ENCODE measurements around the gene AK5. TPM values are rescaled to one million over a fixed set of nuclear protein-coding genes. Genes with fewer than 3 reads are reported as not detected.

AK5 gene
- total and polyA plus RNA-seq, 8 donors: 0.11 to 0.87 (median 0.28) TPM; not detected in 1

GRCh38 chr1:77385551-77385950 is 103.7 kb downstream of the AK5 start:
- no peak for ATAC-seq
- no peak for FAIRE-seq
- no peak for DNase-seq
- intact Hi-C loops (cut with DNase I): no loop called here
- no peak for TF ChIP-seq CTCF (IDR thresholded peaks at IDR 0.05)
- no peak overlapping the region for H3K27ac ChIP-seq
- no peaks in the 10 kb centered on the region for H3K9me3 ChIP-seq
- WGBS, 2 donors: 83 to 88% methylated on average over 3 of the region's 3 CpGs
- H3K36me3 ChIP-seq: no peaks in the 10 kb centered on the region
- no peaks in the 10 kb centered on the region for H3K27me3 ChIP-seq
- no peak overlapping the region for H3K4me3 ChIP-seq
- no peaks in the 10 kb centered on the region for H3K4me1 ChIP-seq

GRCh38 chr1:77386276-77386675 is 104.5 kb downstream of the AK5 start:
- H3K4me3 ChIP-seq: no peak overlapping the region
- no peak for FAIRE-seq
- no peak overlapping the region for H3K27ac ChIP-seq
- no peaks in the 10 kb centered on the region for H3K9me3 ChIP-seq
- intact Hi-C loops (cut with DNase I): no loop called here
- no peaks in the 10 kb centered on the region for H3K4me1 ChIP-seq
- DNase-seq: no peak
- ATAC-seq: no peak
- H3K27me3 ChIP-seq: no peaks in the 10 kb centered on the region
- no peak for TF ChIP-seq CTCF (IDR thresholded peaks at IDR 0.05)
- no peaks in the 10 kb centered on the region for H3K36me3 ChIP-seq

- Histone ChIP-seq H3K27me3 (no peaks in the 10 kb centered on the region), H3K4me3 (no peak overlapping the region), H3K4me1 (no peaks in the 10 kb centered on the region), H3K27ac (no peak overlapping the region), H3K9me3 (no peaks in the 10 kb centered on the region), H3K36me3 (no peaks in the 10 kb centered on the region)
- FAIRE-seq: no peak
- intact Hi-C loops (cut with DNase I): no loop called here
- ATAC-seq: peak in 1 of 4 donors; percentile 34
- WGBS, 2 donors: 50 to 53% methylated on average over 1 of the region's 1 CpG
- no peak for DNase-seq
- TF ChIP-seq CTCF (IDR thresholded peaks at IDR 0.05): no peak
These were observed 105.7 kb downstream of the AK5 start for GRCh38 chr1:77387553-77387952.

GRCh38 chr1:77388661-77389060 is 106.8 kb downstream of the AK5 start:
- H3K27me3 ChIP-seq: no peaks in the 10 kb centered on the region
- ATAC-seq (no peak), DNase-seq (no peak), FAIRE-seq (no peak)
- no peaks in the 10 kb centered on the region for H3K9me3 ChIP-seq
- H3K4me3 ChIP-seq: no peak overlapping the region
- WGBS, 2 donors: 47 to 57% methylated on average over 3 of the region's 3 CpGs
- no peaks in the 10 kb centered on the region for H3K4me1 ChIP-seq
- TF ChIP-seq CTCF (IDR thresholded peaks at IDR 0.05): no peak
- H3K36me3 ChIP-seq: no peaks in the 10 kb centered on the region
- no peak overlapping the region for H3K27ac ChIP-seq
- intact Hi-C loops (cut with DNase I): no loop called here

- no peaks in the 10 kb centered on the region for H3K4me1 ChIP-seq
- ATAC-seq (no peak), DNase-seq (no peak), FAIRE-seq (no peak)
- WGBS, 2 donors: 73 to 77% methylated on average over 4 of the region's 4 CpGs
- H3K9me3 ChIP-seq: no peaks in the 10 kb centered on the region
- H3K27ac ChIP-seq: no peak overlapping the region
- no peaks in the 10 kb centered on the region for H3K27me3 ChIP-seq
- H3K4me3 ChIP-seq: no peak overlapping the region
- TF ChIP-seq CTCF (IDR thresholded peaks at IDR 0.05): no peak
- H3K36me3 ChIP-seq: no peaks in the 10 kb centered on the region
- intact Hi-C loops (cut with DNase I): no loop called here
These were observed 110.7 kb downstream of the AK5 start for GRCh38 chr1:77392486-77392885.

All from pancreas (tissue), 10 donors.